ENCODE data around the gene NR1H2.
"Not testable (repeated sequence)": the region's sequence is repeated elsewhere in the genome, so short reads cannot be mapped to it uniquely, and the experiment has no call there.

The NR1H2 gene

GRCh38 chr19:50376166-50377050 is at the start of gene NR1H2:
NR1H2 (plus strand) TSS chr19:50376457; CDS start chr19:50377606, 1,149 bp downstream.
- peak; percentile 85 to 90 for DNase-seq (ENCODE audit: low read depth in 2 of 2)

- no peak for DNase-seq (ENCODE audit: low read depth in 2 of 2)
Observed at GRCh38 chr19:50327013-50327412, 49.2 kb upstream of the NR1H2 start.

- DNase-seq (ENCODE audit: low read depth in 2 of 2): no peak
Observed at GRCh38 chr19:50327461-50328223, 48.6 kb upstream of the NR1H2 start.

GRCh38 chr19:50328224-50328872 is 47.9 kb upstream of the NR1H2 start:
- no peak for DNase-seq (ENCODE audit: low read depth in 2 of 2)

- no peak for DNase-seq (ENCODE audit: low read depth in 2 of 2)
Observed at GRCh38 chr19:50328873-50329145, 47.4 kb upstream of the NR1H2 start.

- peak; percentile 49 to 91 for DNase-seq (ENCODE audit: low read depth in 2 of 2)
Observed at GRCh38 chr19:50329146-50329925, 46.9 kb upstream of the NR1H2 start, which contains the start of gene KCNC3. KCNC3 (minus strand) TSS chr19:50329377; CDS start chr19:50329082, 295 bp downstream.

- DNase-seq (ENCODE audit: low read depth in 2 of 2): not testable (repeated sequence)
Observed at GRCh38 chr19:50329926-50330294, 46.3 kb upstream of the NR1H2 start.

GRCh38 chr19:50330365-50331078 is 45.7 kb upstream of the NR1H2 start:
- peak; percentile 28 to 69 for DNase-seq (ENCODE audit: low read depth in 2 of 2)

GRCh38 chr19:50331221-50331993 is 44.9 kb upstream of the NR1H2 start:
- DNase-seq (ENCODE audit: low read depth in 2 of 2): no peak

- DNase-seq (ENCODE audit: low read depth in 2 of 2): no peak
Observed at GRCh38 chr19:50331994-50332243, 44.3 kb upstream of the NR1H2 start.

GRCh38 chr19:50332244-50333038 is 43.8 kb upstream of the NR1H2 start:
- no peak for DNase-seq (ENCODE audit: low read depth in 2 of 2)

GRCh38 chr19:50333235-50333736 is 43.0 kb upstream of the NR1H2 start:
- DNase-seq (ENCODE audit: low read depth in 2 of 2): peak; percentile 73 to 94

- peak in 1 of 2 donors; percentile 61 for DNase-seq (ENCODE audit: low read depth in 2 of 2)
Observed at GRCh38 chr19:50333737-50334617, 42.3 kb upstream of the NR1H2 start.

- no peak for DNase-seq (ENCODE audit: low read depth in 2 of 2)
Observed at GRCh38 chr19:50334741-50335421, 41.4 kb upstream of the NR1H2 start.

GRCh38 chr19:50337031-50337430 is 39.2 kb upstream of the NR1H2 start:
- not testable (repeated sequence) for DNase-seq (ENCODE audit: low read depth in 2 of 2)

- no peak for DNase-seq (ENCODE audit: low read depth in 2 of 2)
Observed at GRCh38 chr19:50340331-50340730, 35.9 kb upstream of the NR1H2 start.

GRCh38 chr19:50341091-50341564 is 35.1 kb upstream of the NR1H2 start:
- DNase-seq (ENCODE audit: low read depth in 2 of 2): no peak

Measured in activated CD8-positive, alpha-beta memory T cell treated with anti-CD3 and anti-CD28 coated beads for 4 hours (primary cell).